DND-41 (cell line): Measurements from ENCODE around the gene UBE2C.

Experiments
- ATAC-seq: fragments of 200-7000 bp; cut with Tn5 transposase; 3 replicates; pipeline ENCODE4 v1.9.1; 2021; ENCODE audit warnings: low read depth; ENCODE audit not compliant: insufficient read depth
- DNase-seq: peaks from one replicate; pipeline ENCODE4 v3.0.0-alpha.2; 2020
- H2AFZ ChIP-seq: 2 replicates; pipeline ENCODE4 v1.6.0; 2012; ENCODE audit warnings: low read depth, low read length
- H3K27ac ChIP-seq: 2 replicates; pipeline ENCODE4 v1.5.1; 2012; ENCODE audit warnings: low read length, inconsistent platforms
- H3K27me3 ChIP-seq: fragments of 200-600 bp; sonication (generic); 2 replicates; pipeline ENCODE4 v1.6.0; 2012; ENCODE audit warnings: low read length, mild to moderate bottlenecking, inconsistent platforms; ENCODE audit not compliant: insufficient read depth, poor library complexity
- H3K36me3 ChIP-seq: 2 replicates; pipeline ENCODE4 v1.5.1; 2012; ENCODE audit warnings: low read length, inconsistent platforms; ENCODE audit not compliant: insufficient read depth
- H3K4me1 ChIP-seq: 2 replicates; pipeline ENCODE4 v1.5.1; 2012; ENCODE audit warnings: mild to moderate bottlenecking, low read length; ENCODE audit not compliant: insufficient read depth
- H3K4me2 ChIP-seq: 2 replicates; pipeline ENCODE4 v1.6.0; 2012; ENCODE audit warnings: mild to moderate bottlenecking, moderate library complexity, low read length, inconsistent platforms; ENCODE audit not compliant: insufficient read depth
- H3K4me3 ChIP-seq, 2 experiments: fragments of 200-600 bp in 1 of 2; shearing (Covaris generic) in 1 of 2; 2 replicates each; pipeline ENCODE4 v1.5.1; 2012 to 2016; ENCODE audit warnings: inconsistent platforms in 2 of 2, low read length in 2 of 2, mild to moderate bottlenecking in 2 of 2, low read depth in 1 of 2, moderate library complexity in 1 of 2
- H3K79me2 ChIP-seq: 2 replicates; pipeline ENCODE4 v1.6.0; 2012; ENCODE audit warnings: low read length, inconsistent platforms; ENCODE audit not compliant: insufficient read depth
- H3K9ac ChIP-seq: 2 replicates; pipeline ENCODE4 v1.6.0; 2012; ENCODE audit warnings: low read depth, mild to moderate bottlenecking, inconsistent platforms, low read length, moderate library complexity
- H3K9me3 ChIP-seq: 2 replicates; pipeline ENCODE4 v1.5.1; 2012; ENCODE audit warnings: low read length, moderate library complexity, mild to moderate bottlenecking, inconsistent platforms; ENCODE audit not compliant: insufficient read depth, severe bottlenecking
- H4K20me1 ChIP-seq: 2 replicates; pipeline ENCODE4 v1.6.0; 2012; ENCODE audit warnings: low read length; ENCODE audit not compliant: insufficient read depth
- TF ChIP-seq, protein P1 (sequence below): IDR thresholded peaks from 2 replicates; pipeline ENCODE4 v1.5.1; 2012; ENCODE audit warnings: borderline replicate concordance, low read length, moderate library complexity, mild to moderate bottlenecking; ENCODE audit not compliant: poor library complexity, severe bottlenecking; ENCODE audit errors: extremely low read depth

Gene UBE2C

DNA sequence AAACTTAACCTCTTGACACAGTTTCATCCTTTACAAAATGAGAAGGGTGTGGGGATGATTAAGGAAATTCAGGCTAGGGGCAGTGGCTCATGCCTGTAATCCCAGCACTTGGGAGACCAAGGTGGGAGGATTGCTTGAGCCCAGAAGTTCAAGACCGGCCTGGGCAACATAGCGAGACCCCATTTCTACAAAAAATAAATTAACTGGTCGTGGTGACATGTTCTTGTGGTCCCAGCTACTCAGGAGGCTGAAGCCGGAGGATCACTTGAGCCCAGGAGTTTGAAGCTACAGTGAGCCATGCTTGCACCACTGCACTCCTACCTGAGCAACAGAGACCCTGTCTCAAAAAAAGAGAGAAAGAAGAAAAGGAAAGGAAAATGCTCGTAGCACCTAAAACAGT, 54.0 kb downstream of the UBE2C start:
- no peaks in the 10 kb centered on the region for H3K36me3 ChIP-seq
- TF ChIP-seq, protein P1, sequence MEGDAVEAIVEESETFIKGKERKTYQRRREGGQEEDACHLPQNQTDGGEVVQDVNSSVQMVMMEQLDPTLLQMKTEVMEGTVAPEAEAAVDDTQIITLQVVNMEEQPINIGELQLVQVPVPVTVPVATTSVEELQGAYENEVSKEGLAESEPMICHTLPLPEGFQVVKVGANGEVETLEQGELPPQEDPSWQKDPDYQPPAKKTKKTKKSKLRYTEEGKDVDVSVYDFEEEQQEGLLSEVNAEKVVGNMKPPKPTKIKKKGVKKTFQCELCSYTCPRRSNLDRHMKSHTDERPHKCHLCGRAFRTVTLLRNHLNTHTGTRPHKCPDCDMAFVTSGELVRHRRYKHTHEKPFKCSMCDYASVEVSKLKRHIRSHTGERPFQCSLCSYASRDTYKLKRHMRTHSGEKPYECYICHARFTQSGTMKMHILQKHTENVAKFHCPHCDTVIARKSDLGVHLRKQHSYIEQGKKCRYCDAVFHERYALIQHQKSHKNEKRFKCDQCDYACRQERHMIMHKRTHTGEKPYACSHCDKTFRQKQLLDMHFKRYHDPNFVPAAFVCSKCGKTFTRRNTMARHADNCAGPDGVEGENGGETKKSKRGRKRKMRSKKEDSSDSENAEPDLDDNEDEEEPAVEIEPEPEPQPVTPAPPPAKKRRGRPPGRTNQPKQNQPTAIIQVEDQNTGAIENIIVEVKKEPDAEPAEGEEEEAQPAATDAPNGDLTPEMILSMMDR = no peak
- H3K4me3 ChIP-seq = no peak overlapping the region
- H3K4me1 ChIP-seq = no peaks in the 10 kb centered on the region
- no peak overlapping the region for H3K9ac ChIP-seq
- H3K27me3 ChIP-seq = no peaks in the 10 kb centered on the region
- DNase-seq = no peak
- no peak overlapping the region for H2AFZ ChIP-seq
- no peaks in the 10 kb centered on the region for H4K20me1 ChIP-seq
- no peak overlapping the region for H3K4me2 ChIP-seq
- H3K27ac ChIP-seq = no peak overlapping the region
- H3K79me2 ChIP-seq = no peaks in the 10 kb centered on the region
- no peak for ATAC-seq
- H3K9me3 ChIP-seq = no peaks in the 10 kb centered on the region
